IMR-90 (cell line): ENCODE data around the gene SPRY1. TPM values are rescaled to one million over a fixed set of nuclear protein-coding genes. Genes with fewer than 3 reads are reported as not detected.

Experiments
- BHLHE40 ChIP-seq: fragments of 150-350 bp; IDR thresholded peaks from 2 replicates; pipeline ENCODE4 v1.6.1; 2016; ENCODE audit warnings: mild to moderate bottlenecking, low read depth, low read length
- CEBPB ChIP-seq: IDR thresholded peaks from 2 replicates; pipeline ENCODE4 v1.6.1; 2012; ENCODE audit warnings: low read depth, low read length, improper control_type of control experiment
- MAZ ChIP-seq: IDR thresholded peaks from 2 replicates; pipeline ENCODE4 v1.6.1; 2012; ENCODE audit warnings: low read depth, mild to moderate bottlenecking, low read length, improper control_type of control experiment, moderate library complexity, borderline replicate concordance
- polyA plus RNA-seq, 3 experiments: library from polyadenylated mRNA; depleted of rRNA; stranded (reverse); fragments of >200 nt; gene quantifications; 2 replicates each; pipeline ENCODE4 v1.2.3, GENCODE V29; 2012; ENCODE audit warnings: low replicate concordance in 1 of 3
- total RNA-seq: library from RNA; depleted of rRNA; stranded (reverse); fragments of >200 nt; gene quantifications from 2 replicates; pipeline ENCODE4 v1.2.3, GENCODE V29; 2012

The SPRY1 gene
- total and polyA plus RNA-seq, 2 of the 4 experiments (the other 2 are of a cell fraction) = 1.4 to 2.2 TPM

GRCh38 chr4:123398853-123399626 lies 2.4 kb downstream of the SPRY1 start (continued):
- TF ChIP-seq MAZ (0 out of 2 replicates have a peak, but pooled peaks have one; percentile 3), CEBPB (no peak), BHLHE40 (no peak)
